WI38 (cell line): ENCODE measurements around the gene CST5.

Experiments used
- H3K4me3 ChIP-seq: 2 replicates; pipeline ENCODE4 v1.5.1; 2011; ENCODE audit warnings: low read depth, mild to moderate bottlenecking, control low read depth, low read length
- TF ChIP-seq, protein P1 (sequence below): IDR thresholded peaks from 2 replicates; pipeline ENCODE4 v1.5.1; 2012; ENCODE audit warnings: low read depth, mild to moderate bottlenecking, control low read depth, low read length

Gene CST5

GRCh38 chr20:23879328-23879798, at the start of gene CST5:
TSS of gene CST5 (minus strand) at chr20:23879748. CDS start at chr20:23879676, 72 bp downstream.
- TF ChIP-seq, protein P1, sequence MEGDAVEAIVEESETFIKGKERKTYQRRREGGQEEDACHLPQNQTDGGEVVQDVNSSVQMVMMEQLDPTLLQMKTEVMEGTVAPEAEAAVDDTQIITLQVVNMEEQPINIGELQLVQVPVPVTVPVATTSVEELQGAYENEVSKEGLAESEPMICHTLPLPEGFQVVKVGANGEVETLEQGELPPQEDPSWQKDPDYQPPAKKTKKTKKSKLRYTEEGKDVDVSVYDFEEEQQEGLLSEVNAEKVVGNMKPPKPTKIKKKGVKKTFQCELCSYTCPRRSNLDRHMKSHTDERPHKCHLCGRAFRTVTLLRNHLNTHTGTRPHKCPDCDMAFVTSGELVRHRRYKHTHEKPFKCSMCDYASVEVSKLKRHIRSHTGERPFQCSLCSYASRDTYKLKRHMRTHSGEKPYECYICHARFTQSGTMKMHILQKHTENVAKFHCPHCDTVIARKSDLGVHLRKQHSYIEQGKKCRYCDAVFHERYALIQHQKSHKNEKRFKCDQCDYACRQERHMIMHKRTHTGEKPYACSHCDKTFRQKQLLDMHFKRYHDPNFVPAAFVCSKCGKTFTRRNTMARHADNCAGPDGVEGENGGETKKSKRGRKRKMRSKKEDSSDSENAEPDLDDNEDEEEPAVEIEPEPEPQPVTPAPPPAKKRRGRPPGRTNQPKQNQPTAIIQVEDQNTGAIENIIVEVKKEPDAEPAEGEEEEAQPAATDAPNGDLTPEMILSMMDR = no peak
- H3K4me3 ChIP-seq = no peak within 1 kb of the TSS

- TF ChIP-seq, protein P1 = no peak
- H3K4me3 ChIP-seq = no peak overlapping the region
These were observed 49.2 kb upstream of the CST5 start for GRCh38 chr20:23928788-23929187.

DNA sequence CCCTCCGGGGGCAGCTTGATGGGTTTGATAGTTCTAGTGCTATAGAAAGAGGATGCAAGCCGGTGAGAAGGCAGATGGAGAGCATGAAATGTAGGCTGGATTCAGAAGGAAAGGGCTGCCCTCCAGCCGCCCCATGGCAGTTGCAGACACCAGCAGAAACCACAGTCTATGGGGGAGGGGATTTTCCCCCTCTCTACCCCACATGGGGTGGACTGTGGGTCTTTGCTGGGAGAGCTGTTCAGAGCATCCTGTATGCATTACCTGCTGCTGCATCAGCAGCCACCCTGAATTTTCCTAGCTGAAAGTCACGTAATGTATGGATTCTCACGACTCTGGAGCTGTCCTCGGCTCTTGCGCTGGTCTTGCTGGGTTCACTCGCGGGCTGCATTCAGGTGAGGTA, 48.8 kb upstream of the CST5 start:
- no peak overlapping the region for H3K4me3 ChIP-seq
- TF ChIP-seq, protein P1 = no peak

DNA sequence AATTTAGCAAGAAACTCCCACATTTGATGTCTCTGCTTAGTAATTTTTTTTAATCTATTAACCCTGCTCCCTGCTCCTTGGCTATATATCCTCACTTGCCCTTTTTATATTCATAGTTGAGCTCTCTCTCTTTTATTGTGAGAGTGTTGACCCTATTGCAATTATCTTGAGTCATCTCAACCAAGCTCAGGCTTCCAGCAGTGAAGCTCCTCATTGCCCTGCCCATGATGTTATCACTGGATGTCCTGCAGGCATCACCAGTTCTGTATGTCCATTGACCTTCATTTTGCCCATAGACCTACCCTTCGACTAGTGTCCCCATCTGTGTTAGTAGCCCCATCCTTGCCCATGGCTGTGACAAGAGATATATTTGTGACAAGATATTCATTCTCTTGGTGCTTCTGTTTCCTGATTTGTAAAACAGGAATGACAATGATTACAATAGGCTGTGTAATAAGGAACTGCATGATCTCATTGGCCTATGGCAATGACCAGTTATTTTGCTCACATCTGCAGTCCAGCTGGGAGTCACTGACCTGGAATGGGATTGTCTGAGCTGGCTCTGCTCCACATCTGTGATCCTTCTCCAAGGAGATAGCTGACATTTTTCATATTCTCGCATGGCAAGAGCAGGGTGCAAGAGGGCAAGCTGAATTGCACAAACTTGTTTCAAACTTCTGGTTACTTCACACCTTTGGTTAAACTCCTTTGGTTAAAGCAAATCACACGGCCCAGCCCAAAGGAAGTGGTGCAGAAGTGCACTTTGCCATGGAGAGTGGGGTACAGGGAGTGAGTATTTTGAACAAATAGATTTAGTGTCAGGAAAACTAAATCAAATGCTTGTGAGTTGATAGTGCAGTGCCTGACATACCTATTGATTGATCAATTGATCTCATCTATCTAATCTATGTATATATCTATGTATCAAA, 47.7 kb upstream of the CST5 start:
- no peak overlapping the region for H3K4me3 ChIP-seq
- TF ChIP-seq, protein P1 = no peak

- TF ChIP-seq, protein P1 = no peak
- H3K4me3 ChIP-seq = no peak overlapping the region
These were observed 47.0 kb upstream of the CST5 start for GRCh38 chr20:23926526-23926880.

DNA sequence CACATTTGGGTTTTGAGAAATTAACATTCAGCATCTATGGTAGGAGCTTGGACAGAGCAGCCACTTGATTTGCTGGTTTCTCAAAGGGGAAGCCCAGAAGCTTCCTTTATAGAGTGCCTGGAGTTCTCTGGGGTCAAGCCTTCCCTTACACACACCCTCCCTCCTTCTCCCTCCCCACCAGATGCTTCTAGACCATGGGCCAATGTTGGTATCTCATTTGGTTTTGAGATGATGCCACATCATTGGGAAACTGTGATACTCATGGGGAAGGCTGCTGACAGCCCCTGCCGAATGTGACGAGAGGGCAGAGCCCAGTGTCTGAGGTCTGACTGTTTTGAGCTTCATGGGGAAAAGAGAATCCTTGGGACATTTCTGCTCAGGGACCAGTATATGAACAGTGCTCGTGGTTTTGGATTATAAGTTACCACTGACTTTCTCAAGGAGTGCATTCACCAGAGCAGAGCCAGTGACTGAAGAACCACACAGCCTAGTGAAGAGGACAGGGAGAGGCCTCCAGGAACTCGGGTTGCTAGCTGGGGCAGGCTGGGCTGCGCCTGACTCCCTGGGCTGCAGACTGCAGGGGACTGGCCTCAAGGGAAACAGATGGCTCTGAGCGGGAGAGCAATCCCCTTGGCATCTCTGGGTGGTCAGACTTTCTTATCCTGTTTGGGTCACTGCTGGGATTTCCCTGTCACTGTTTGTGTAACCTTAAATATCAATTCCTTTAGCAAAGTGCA, 46.4 kb upstream of the CST5 start:
- no peak overlapping the region for H3K4me3 ChIP-seq
- TF ChIP-seq, protein P1 = no peak

DNA sequence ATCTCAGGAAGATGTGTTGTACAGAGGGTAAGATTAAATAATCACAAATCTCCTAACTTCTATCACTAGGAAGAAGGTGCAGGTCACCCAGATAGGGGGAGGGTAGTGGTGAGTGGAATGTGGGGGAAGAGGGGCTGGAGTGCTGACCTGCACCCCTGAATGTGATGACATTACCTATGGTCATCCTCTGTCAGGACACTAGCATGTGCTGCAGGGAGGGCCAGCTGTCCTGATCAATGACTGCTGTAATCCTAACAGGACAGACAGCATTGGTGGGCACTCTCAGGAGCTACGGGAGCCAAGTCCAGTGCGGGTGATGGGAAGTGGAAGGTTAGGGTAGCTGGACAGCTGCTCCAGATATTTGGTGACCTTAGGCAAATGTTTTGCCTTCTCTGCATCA, 45.2 kb upstream of the CST5 start:
- no peak overlapping the region for H3K4me3 ChIP-seq
- TF ChIP-seq, protein P1 = no peak
